Measurements from ENCODE around the gene MBLAC1. TPM values are rescaled to one million over a fixed set of nuclear protein-coding genes. Genes with fewer than 3 reads are reported as not detected.
A peak's percentile ranks its signal among the peaks of the same experiment; 100 is the strongest.

Gene MBLAC1
- polyA plus RNA-seq, 1 donor from 2014 or later: 6.4 TPM

DNA sequence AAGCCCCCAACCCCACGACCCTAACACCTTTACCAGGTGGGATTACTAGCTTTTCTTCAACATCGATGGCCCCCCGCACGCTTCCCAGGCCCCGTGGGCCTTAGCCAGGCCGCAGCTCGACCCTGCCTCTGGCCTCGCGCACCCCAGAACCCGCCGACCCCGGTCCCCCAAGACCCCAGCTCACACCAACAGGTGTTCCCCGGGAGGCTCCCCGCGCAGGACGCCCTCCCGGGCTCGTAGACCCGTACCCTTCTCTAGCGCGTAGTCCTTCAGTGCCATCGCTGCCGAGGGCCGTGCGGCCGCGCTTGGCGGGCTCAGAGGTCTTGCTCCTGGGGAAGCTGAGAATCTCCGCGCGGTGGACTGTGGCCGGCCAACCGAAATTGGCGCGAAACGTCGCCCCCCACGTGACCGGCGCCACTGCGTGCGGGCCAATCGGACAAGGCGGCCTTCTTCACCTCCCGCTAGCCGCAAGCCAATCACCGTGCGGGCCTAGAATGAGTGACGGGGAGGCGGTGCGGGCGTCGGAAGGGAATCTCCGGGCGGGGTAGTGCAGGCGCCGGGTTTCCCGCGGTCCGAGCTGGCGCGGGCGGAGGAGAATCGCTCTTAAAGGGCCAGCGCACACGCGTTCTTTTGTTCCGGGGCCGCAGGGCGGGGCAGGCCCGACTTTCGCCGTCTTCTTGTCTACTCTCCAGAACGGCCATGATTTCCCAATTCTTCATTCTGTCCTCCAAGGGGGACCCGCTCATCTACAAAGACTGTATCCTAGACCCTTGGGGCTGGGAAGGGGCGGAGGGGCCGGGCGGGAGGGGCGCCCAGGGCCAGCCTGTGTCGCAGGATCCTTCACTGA lies 25.5 kb upstream of the MBLAC1 start, which contains the start of the genes AP4M1 and MCM7:
TSS of gene AP4M1 (plus strand) at position 628 of the 847 bp plus-strand sequence. CDS start at position 700, 72 bp downstream.
TSS of gene MCM7 (minus strand) at position 382 of the 847 bp plus-strand sequence. CDS start at position 279, 103 bp downstream.
- peaks cover 8% of the 10 kb centered on the region for H3K36me3 ChIP-seq (ENCODE audit: insufficient read depth, low read length)
- H3K79me2 ChIP-seq (replicated peaks; ENCODE audit: insufficient read depth, low read length): peaks cover 26% of the 10 kb centered on the region
- peak within 1 kb of the TSS; percentile 65 for H2AFZ ChIP-seq (ENCODE audit: low read depth, low read length)

DNA sequence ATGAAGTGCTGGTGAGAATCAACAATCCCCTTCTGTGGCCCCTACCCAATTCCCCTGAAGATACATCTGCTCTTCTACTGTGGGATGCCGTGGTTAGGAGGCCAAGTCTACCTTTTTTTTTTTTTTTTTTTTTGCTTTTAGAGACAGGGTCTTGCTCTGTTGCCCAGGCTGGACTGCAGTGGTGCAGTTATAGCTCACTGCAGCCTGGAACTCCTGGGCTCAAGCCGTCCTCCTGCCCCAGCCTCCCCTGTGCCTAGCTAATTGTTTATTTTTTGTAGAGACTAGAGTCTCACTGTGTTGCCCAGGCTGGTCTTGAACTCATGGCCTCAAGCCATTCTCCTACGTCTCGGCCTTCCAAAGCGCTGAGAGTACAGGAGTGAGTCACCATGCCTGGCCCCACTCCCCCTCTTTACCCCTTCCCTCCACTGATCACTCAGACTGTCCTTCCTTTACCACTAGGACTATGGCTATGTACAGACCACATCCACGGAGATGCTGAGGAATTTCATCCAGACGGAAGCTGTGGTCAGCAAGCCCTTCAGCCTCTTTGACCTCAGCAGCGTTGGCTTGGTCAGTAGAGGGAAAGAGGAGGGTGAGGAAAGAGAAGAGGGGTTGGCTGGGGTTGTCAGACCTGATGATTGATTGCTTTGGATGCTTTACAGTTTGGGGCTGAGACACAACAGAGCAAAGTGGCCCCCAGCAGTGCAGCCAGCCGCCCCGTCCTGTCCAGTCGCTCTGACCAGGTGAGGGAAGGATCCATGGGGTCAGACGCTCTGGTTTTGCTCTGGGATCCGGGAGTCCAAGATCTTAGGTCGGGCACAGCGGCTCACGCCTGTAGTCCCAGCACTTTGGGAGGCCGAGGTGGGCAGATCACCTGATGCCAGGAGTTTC lies 23.6 kb upstream of the MBLAC1 start:
- Histone ChIP-seq H3K36me3 (ENCODE audit: insufficient read depth, low read length) (peaks cover 8% of the 10 kb centered on the region), H3K27ac (ENCODE audit: low read length) (no peak overlapping the region), H3K4me2 (ENCODE audit: low read length) (no peak overlapping the region), H3F3A (ENCODE audit: insufficient read depth, low read length, poor library complexity, severe bottlenecking) (no peaks in the 10 kb centered on the region), H2AFZ (ENCODE audit: low read depth, low read length) (no peak overlapping the region), H3K9me2 (ENCODE audit: insufficient read depth, low read length) (no peaks in the 10 kb centered on the region), H3K9ac (ENCODE audit: low read length) (peak overlapping the region; percentile 93), H3K27me3 (ENCODE audit: insufficient read depth, low read depth, low read length) (no peaks in the 10 kb centered on the region), H4K20me1 (ENCODE audit: insufficient read depth) (no peaks in the 10 kb centered on the region), H3K4me3 (ENCODE audit: low read length) (peak overlapping the region; percentile 78), H3K79me2 (replicated peaks; ENCODE audit: insufficient read depth, low read length) (peaks cover 22% of the 10 kb centered on the region), H3K9me3 (ENCODE audit: low read length) (no peaks in the 10 kb centered on the region)
- TF ChIP-seq, protein P1, sequence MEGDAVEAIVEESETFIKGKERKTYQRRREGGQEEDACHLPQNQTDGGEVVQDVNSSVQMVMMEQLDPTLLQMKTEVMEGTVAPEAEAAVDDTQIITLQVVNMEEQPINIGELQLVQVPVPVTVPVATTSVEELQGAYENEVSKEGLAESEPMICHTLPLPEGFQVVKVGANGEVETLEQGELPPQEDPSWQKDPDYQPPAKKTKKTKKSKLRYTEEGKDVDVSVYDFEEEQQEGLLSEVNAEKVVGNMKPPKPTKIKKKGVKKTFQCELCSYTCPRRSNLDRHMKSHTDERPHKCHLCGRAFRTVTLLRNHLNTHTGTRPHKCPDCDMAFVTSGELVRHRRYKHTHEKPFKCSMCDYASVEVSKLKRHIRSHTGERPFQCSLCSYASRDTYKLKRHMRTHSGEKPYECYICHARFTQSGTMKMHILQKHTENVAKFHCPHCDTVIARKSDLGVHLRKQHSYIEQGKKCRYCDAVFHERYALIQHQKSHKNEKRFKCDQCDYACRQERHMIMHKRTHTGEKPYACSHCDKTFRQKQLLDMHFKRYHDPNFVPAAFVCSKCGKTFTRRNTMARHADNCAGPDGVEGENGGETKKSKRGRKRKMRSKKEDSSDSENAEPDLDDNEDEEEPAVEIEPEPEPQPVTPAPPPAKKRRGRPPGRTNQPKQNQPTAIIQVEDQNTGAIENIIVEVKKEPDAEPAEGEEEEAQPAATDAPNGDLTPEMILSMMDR (IDR thresholded peaks at IDR 0.05; ENCODE audit: poor library complexity, severe bottlenecking): no peak
- TF ChIP-seq, protein P2, sequence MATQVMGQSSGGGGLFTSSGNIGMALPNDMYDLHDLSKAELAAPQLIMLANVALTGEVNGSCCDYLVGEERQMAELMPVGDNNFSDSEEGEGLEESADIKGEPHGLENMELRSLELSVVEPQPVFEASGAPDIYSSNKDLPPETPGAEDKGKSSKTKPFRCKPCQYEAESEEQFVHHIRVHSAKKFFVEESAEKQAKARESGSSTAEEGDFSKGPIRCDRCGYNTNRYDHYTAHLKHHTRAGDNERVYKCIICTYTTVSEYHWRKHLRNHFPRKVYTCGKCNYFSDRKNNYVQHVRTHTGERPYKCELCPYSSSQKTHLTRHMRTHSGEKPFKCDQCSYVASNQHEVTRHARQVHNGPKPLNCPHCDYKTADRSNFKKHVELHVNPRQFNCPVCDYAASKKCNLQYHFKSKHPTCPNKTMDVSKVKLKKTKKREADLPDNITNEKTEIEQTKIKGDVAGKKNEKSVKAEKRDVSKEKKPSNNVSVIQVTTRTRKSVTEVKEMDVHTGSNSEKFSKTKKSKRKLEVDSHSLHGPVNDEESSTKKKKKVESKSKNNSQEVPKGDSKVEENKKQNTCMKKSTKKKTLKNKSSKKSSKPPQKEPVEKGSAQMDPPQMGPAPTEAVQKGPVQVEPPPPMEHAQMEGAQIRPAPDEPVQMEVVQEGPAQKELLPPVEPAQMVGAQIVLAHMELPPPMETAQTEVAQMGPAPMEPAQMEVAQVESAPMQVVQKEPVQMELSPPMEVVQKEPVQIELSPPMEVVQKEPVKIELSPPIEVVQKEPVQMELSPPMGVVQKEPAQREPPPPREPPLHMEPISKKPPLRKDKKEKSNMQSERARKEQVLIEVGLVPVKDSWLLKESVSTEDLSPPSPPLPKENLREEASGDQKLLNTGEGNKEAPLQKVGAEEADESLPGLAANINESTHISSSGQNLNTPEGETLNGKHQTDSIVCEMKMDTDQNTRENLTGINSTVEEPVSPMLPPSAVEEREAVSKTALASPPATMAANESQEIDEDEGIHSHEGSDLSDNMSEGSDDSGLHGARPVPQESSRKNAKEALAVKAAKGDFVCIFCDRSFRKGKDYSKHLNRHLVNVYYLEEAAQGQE (IDR thresholded peaks at IDR 0.05; ENCODE audit: borderline replicate concordance): no peak
- no peak for TF ChIP-seq MXI1 (conservative IDR thresholded peaks at IDR 0.05; ENCODE audit: poor library complexity, severe bottlenecking)
- no peak for TF ChIP-seq RAD21 (conservative IDR thresholded peaks at IDR 0.05)
- no peak for TF ChIP-seq EZH2 (IDR thresholded peaks at IDR 0.05; ENCODE audit: borderline replicate concordance, insufficient read depth, low read length, poor library complexity, severe bottlenecking)
- no peak for TF ChIP-seq EP300 (conservative IDR thresholded peaks at IDR 0.05; ENCODE audit: poor library complexity, severe bottlenecking)
- no peak for TF ChIP-seq POLR2AphosphoS5 (IDR thresholded peaks at IDR 0.05)
- TF ChIP-seq SMC3 (conservative IDR thresholded peaks at IDR 0.05; ENCODE audit: poor library complexity): no peak
- no peak for TF ChIP-seq TAF1 (IDR thresholded peaks at IDR 0.05; ENCODE audit: low read depth)

More for the DNA sequence above, 25.5 kb upstream of the MBLAC1 start, which contains the start of the genes AP4M1 and MCM7:
- Histone ChIP-seq H3K9ac (ENCODE audit: low read length) (peak within 1 kb of the TSS; percentile 93), H3K9me2 (ENCODE audit: insufficient read depth, low read length) (no peaks in the 10 kb centered on the region), H3K9me3 (ENCODE audit: low read length) (no peaks in the 10 kb centered on the region), H4K20me1 (ENCODE audit: insufficient read depth) (no peaks in the 10 kb centered on the region), H3K4me3 (ENCODE audit: low read length) (peak within 1 kb of the TSS; percentile 78), H3K4me2 (ENCODE audit: low read length) (peak within 1 kb of the TSS; percentile 81), H3K27ac (ENCODE audit: low read length) (peak within 1 kb of the TSS; percentile 95), H3K27me3 (ENCODE audit: insufficient read depth, low read depth, low read length) (no peaks in the 10 kb centered on the region), H3F3A (ENCODE audit: insufficient read depth, low read length, poor library complexity, severe bottlenecking) (no peaks in the 10 kb centered on the region)
- no peak for TF ChIP-seq POLR2AphosphoS5 (IDR thresholded peaks at IDR 0.05)
- TF ChIP-seq, protein P2 (IDR thresholded peaks at IDR 0.05; ENCODE audit: borderline replicate concordance): peak; percentile 22
- peak; percentile 88 for TF ChIP-seq MXI1 (conservative IDR thresholded peaks at IDR 0.05; ENCODE audit: poor library complexity, severe bottlenecking)

Data from neural cell (in vitro differentiated cells).